Panc1 (cell line): ENCODE data around the gene SEC11A.
"Not testable (repeated sequence)": the region's sequence is repeated elsewhere in the genome, so short reads cannot be mapped to it uniquely, and the experiment has no call there.

ENCODE experiments used
- CTCF ChIP-seq: fragments of 450-650 bp; IDR thresholded peaks from 2 replicates; pipeline ENCODE4 v1.5.1; 2017; ENCODE audit warnings: mild to moderate bottlenecking
- TCF7L2 ChIP-seq: IDR thresholded peaks from 2 replicates; pipeline ENCODE4 v1.6.1; 2011; ENCODE audit warnings: mild to moderate bottlenecking, low read depth, low read length, inconsistent platforms

- TF ChIP-seq TCF7L2, CTCF: not testable (repeated sequence)
These were observed 74.1 kb downstream of the SEC11A start for GRCh38 chr15:84641871-84642270.
